Testis (tissue), 3 donors: Measurements from ENCODE around the gene NRCAM. TPM values are rescaled to one million over a fixed set of nuclear protein-coding genes. Genes with fewer than 3 reads are reported as not detected.

Experiments
- DNase-seq: peaks from one replicate; pipeline ENCODE4 v3.0.0-alpha.2; 2019
- H3K27ac ChIP-seq, 2 donors: fragments of 200-600 bp; sonication (generic); one replicate each; pipeline ENCODE4 v1.5.1; 2019
- H3K27me3 ChIP-seq: fragments of 200-600 bp; sonication (generic); one replicate; pipeline ENCODE4 v1.5.1; 2019
- H3K36me3 ChIP-seq: fragments of 200-600 bp; sonication (generic); one replicate; pipeline ENCODE4 v1.5.1; 2017; ENCODE audit warnings: low read depth; ENCODE audit errors: missing control alignments
- H3K4me1 ChIP-seq: fragments of 200-600 bp; sonication (generic); one replicate; pipeline ENCODE4 v1.5.1; 2019
- H3K4me3 ChIP-seq, 2 donors: fragments of 200-600 bp; sonication (generic); one replicate each; pipeline ENCODE4 v1.5.1; 2017 to 2019
- H3K9me3 ChIP-seq: fragments of 200-600 bp; sonication (generic); one replicate; pipeline ENCODE4 v1.5.1; 2017
- CTCF ChIP-seq, 3 experiments: fragments of 450-650 bp in 2 of 3; fragments of 200-600 bp in 1 of 3; sonication (generic) in 1 of 3; IDR thresholded peaks; one replicate each; pipeline ENCODE4 v1.5.1; 2016 to 2019; ENCODE audit warnings: antibody characterized with exemption in 3 of 3, mild to moderate bottlenecking in 2 of 3, moderate library complexity in 1 of 3
- POLR2A ChIP-seq: fragments of 450-650 bp; IDR thresholded peaks from one replicate; pipeline ENCODE4 v1.6.1; 2017; ENCODE audit warnings: antibody characterized with exemption, mild to moderate bottlenecking, moderate library complexity
- WGBS, 2 donors: methylation state at CpG; one replicate each; pipeline ENCODE4 v1.1.5; 2018; 5-methylcytosine and 5-hydroxymethylcytosine counted together
- intact Hi-C: fragments of 100-400 bp; cut with DNase I; formaldehyde crosslinking; loops from one replicate; pipeline ENCODE4 v1.15.1; 2023; ENCODE audit warnings: low total_unique reads
- polyA plus RNA-seq: library from polyadenylated mRNA; stranded (reverse); fragments of 350-450 nt; fragmentation: Illumina TruSeq; extraction: RNeasy Lipid Tissue Mini Kit (QIAGEN cat#74804); gene quantifications from one replicate; pipeline ENCODE4 v1.2.3, GENCODE V29; 2014; ENCODE audit warnings: low read depth, low replicate concordance; ENCODE audit not compliant: insufficient read depth
- total RNA-seq, 2 donors: library from RNA; depleted of rRNA; stranded (reverse); fragments of >200 nt; gene quantifications; one replicate each; pipeline ENCODE4 v1.2.3, GENCODE V29; 2016

NRCAM gene
- total and polyA plus RNA-seq, 3 donors from 2014 or later: 7.4 to 11.4 (median 7.6) TPM

- TF ChIP-seq CTCF (IDR thresholded peaks at IDR 0.05) (no peak), POLR2A (no peak)
- no peak overlapping the region for H3K27ac ChIP-seq
- peak; percentile 16 for DNase-seq
- no peaks in the 10 kb centered on the region for H3K4me1 ChIP-seq
- intact Hi-C loops: no loop called here
- H3K4me3 ChIP-seq: no peak overlapping the region
- H3K27me3 ChIP-seq: no peaks in the 10 kb centered on the region
- no peaks in the 10 kb centered on the region for H3K36me3 ChIP-seq
- H3K9me3 ChIP-seq: no peaks in the 10 kb centered on the region
- WGBS, 2 donors: 58 to 61% methylated on average over 2 of the region's 2 CpGs
These were observed 128.0 kb downstream of the NRCAM start for GRCh38 chr7:108328174-108328651.

GRCh38 chr7:108327353-108327752, 128.9 kb downstream of the NRCAM start:
- intact Hi-C loops: no loop called here
- no peak for DNase-seq
- no peaks in the 10 kb centered on the region for H3K36me3 ChIP-seq
- no peak overlapping the region for H3K4me3 ChIP-seq
- TF ChIP-seq POLR2A: no peak
- TF ChIP-seq CTCF (IDR thresholded peaks at IDR 0.05): no peak
- H3K27ac ChIP-seq: no peak overlapping the region
- no peaks in the 10 kb centered on the region for H3K9me3 ChIP-seq
- no peaks in the 10 kb centered on the region for H3K4me1 ChIP-seq
- no peaks in the 10 kb centered on the region for H3K27me3 ChIP-seq

GRCh38 chr7:108326938-108327337, 129.3 kb downstream of the NRCAM start:
- Histone ChIP-seq H3K9me3 (no peaks in the 10 kb centered on the region), H3K27ac (no peak overlapping the region), H3K4me1 (no peaks in the 10 kb centered on the region), H3K27me3 (no peaks in the 10 kb centered on the region), H3K4me3 (no peak overlapping the region), H3K36me3 (no peaks in the 10 kb centered on the region)
- no peak for TF ChIP-seq CTCF (IDR thresholded peaks at IDR 0.05)
- TF ChIP-seq POLR2A: no peak
- WGBS, 2 donors: 76 to 85% methylated on average over 2 of the region's 2 CpGs
- no peak for DNase-seq
- intact Hi-C loops: no loop called here

GRCh38 chr7:108324053-108325038, 131.9 kb downstream of the NRCAM start:
- 81% methylated on average over 4 of the region's 4 CpGs for WGBS, 2 donors
- no peaks in the 10 kb centered on the region for H3K9me3 ChIP-seq
- no peak overlapping the region for H3K27ac ChIP-seq
- H3K27me3 ChIP-seq: no peaks in the 10 kb centered on the region
- no peaks in the 10 kb centered on the region for H3K36me3 ChIP-seq
- no peak for DNase-seq
- no peak overlapping the region for H3K4me3 ChIP-seq
- intact Hi-C loops: no loop called here
- no peaks in the 10 kb centered on the region for H3K4me1 ChIP-seq
- TF ChIP-seq CTCF (IDR thresholded peaks at IDR 0.05) (no peak), POLR2A (no peak)
